Measurements from ENCODE around the gene C6orf15.
A peak's percentile ranks its signal among the peaks of the same experiment; 100 is the strongest.

C6orf15 gene

GRCh38 chr6:31107052-31107451 is 5.3 kb downstream of the C6orf15 start:
- TF ChIP-seq GATA1 (IDR thresholded peaks at IDR 0.05; ENCODE audit: low read depth, low read length) (no peak), POLR2A (IDR thresholded peaks at IDR 0.05; ENCODE audit: low read length) (no peak)
- no peak for DNase-seq

- no peak for TF ChIP-seq POLR2A (IDR thresholded peaks at IDR 0.05; ENCODE audit: low read length)
- no peak for TF ChIP-seq GATA1 (IDR thresholded peaks at IDR 0.05; ENCODE audit: low read depth, low read length)
Measured at GRCh38 chr6:31103136-31103535, 9.2 kb downstream of the C6orf15 start.

GRCh38 chr6:31098449-31098938 is 13.9 kb downstream of the C6orf15 start:
- DNase-seq: no peak
- TF ChIP-seq GATA1 (IDR thresholded peaks at IDR 0.05; ENCODE audit: low read depth, low read length) (no peak), POLR2A (IDR thresholded peaks at IDR 0.05; ENCODE audit: low read length) (no peak)

More at GRCh38 chr6:31103136-31103535, 9.2 kb downstream of the C6orf15 start:
- no peak for DNase-seq

GRCh38 chr6:31096656-31097055 is 15.7 kb downstream of the C6orf15 start:
- TF ChIP-seq POLR2A (IDR thresholded peaks at IDR 0.05; ENCODE audit: low read length): no peak
- TF ChIP-seq GATA1 (IDR thresholded peaks at IDR 0.05; ENCODE audit: low read depth, low read length): no peak
- DNase-seq: no peak

GRCh38 chr6:31096215-31096614 is 16.2 kb downstream of the C6orf15 start:
- TF ChIP-seq GATA1 (IDR thresholded peaks at IDR 0.05; ENCODE audit: low read depth, low read length): no peak
- no peak for TF ChIP-seq POLR2A (IDR thresholded peaks at IDR 0.05; ENCODE audit: low read length)
- no peak for DNase-seq

GRCh38 chr6:31094389-31094881 is 17.9 kb downstream of the C6orf15 start:
- no peak for DNase-seq

GRCh38 chr6:31092769-31093505 is 19.4 kb downstream of the C6orf15 start:
- no peak for DNase-seq
- no peak for TF ChIP-seq POLR2A (IDR thresholded peaks at IDR 0.05; ENCODE audit: low read length)
- TF ChIP-seq GATA1 (IDR thresholded peaks at IDR 0.05; ENCODE audit: low read depth, low read length): no peak

More at GRCh38 chr6:31094389-31094881, 17.9 kb downstream of the C6orf15 start:
- no peak for TF ChIP-seq POLR2A (IDR thresholded peaks at IDR 0.05; ENCODE audit: low read length)
- no peak for TF ChIP-seq GATA1 (IDR thresholded peaks at IDR 0.05; ENCODE audit: low read depth, low read length)

GRCh38 chr6:31092238-31092637 is 20.1 kb downstream of the C6orf15 start:
- no peak for TF ChIP-seq GATA1 (IDR thresholded peaks at IDR 0.05; ENCODE audit: low read depth, low read length)
- TF ChIP-seq POLR2A (IDR thresholded peaks at IDR 0.05; ENCODE audit: low read length): no peak
- DNase-seq: no peak

- TF ChIP-seq POLR2A (IDR thresholded peaks at IDR 0.05; ENCODE audit: low read length): no peak
- TF ChIP-seq GATA1 (IDR thresholded peaks at IDR 0.05; ENCODE audit: low read depth, low read length): no peak
- no peak for DNase-seq
Measured at GRCh38 chr6:31091680-31092079, 20.7 kb downstream of the C6orf15 start.

GRCh38 chr6:31090973-31091364 is 21.4 kb downstream of the C6orf15 start:
- DNase-seq: no peak
- TF ChIP-seq GATA1 (IDR thresholded peaks at IDR 0.05; ENCODE audit: low read depth, low read length): no peak
- no peak for TF ChIP-seq POLR2A (IDR thresholded peaks at IDR 0.05; ENCODE audit: low read length)

GRCh38 chr6:31090275-31090972 is 22.0 kb downstream of the C6orf15 start:
- no peak for TF ChIP-seq POLR2A (IDR thresholded peaks at IDR 0.05; ENCODE audit: low read length)
- TF ChIP-seq GATA1 (IDR thresholded peaks at IDR 0.05; ENCODE audit: low read depth, low read length): no peak
- DNase-seq: no peak

- TF ChIP-seq POLR2A (IDR thresholded peaks at IDR 0.05; ENCODE audit: low read length): no peak
- TF ChIP-seq GATA1 (IDR thresholded peaks at IDR 0.05; ENCODE audit: low read depth, low read length): no peak
- peak; percentile 77 to 90 for DNase-seq
Measured at GRCh38 chr6:31087494-31088089, 24.8 kb downstream of the C6orf15 start.

GRCh38 chr6:31086788-31087440 is 25.5 kb downstream of the C6orf15 start:
- no peak for TF ChIP-seq GATA1 (IDR thresholded peaks at IDR 0.05; ENCODE audit: low read depth, low read length)
- TF ChIP-seq POLR2A (IDR thresholded peaks at IDR 0.05; ENCODE audit: low read length): no peak
- DNase-seq: no peak
